Activated CD8-positive, alpha-beta memory T cell treated with anti-CD3 and anti-CD28 coated beads, Interleukin-2, amount 50 U/mL, for 1 hour (primary cell): ENCODE measurements around the gene TUBGCP3.
"Not testable (repeated sequence)": the region's sequence is repeated elsewhere in the genome, so short reads cannot be mapped to it uniquely, and the experiment has no call there.

Source experiments
- DNase-seq: peaks from one replicate; pipeline ENCODE4 v3.0.0-alpha.2; 2020; ENCODE audit errors: extremely low read depth

TUBGCP3 gene

GRCh38 chr13:112576768-112577167 lies 11.2 kb downstream of the TUBGCP3 start:
- DNase-seq, result no peak

- DNase-seq, result no peak
Measured at GRCh38 chr13:112576191-112576590, 11.8 kb downstream of the TUBGCP3 start.

- DNase-seq, result no peak
Measured at GRCh38 chr13:112575675-112576074, 12.3 kb downstream of the TUBGCP3 start.

GRCh38 chr13:112574834-112575613 lies 12.9 kb downstream of the TUBGCP3 start:
- no peak for DNase-seq

GRCh38 chr13:112574416-112574815 lies 13.5 kb downstream of the TUBGCP3 start:
- no peak for DNase-seq

GRCh38 chr13:112573710-112574109 lies 14.2 kb downstream of the TUBGCP3 start:
- no peak for DNase-seq

GRCh38 chr13:112572366-112572765 lies 15.6 kb downstream of the TUBGCP3 start:
- no peak for DNase-seq

- DNase-seq, result no peak
Measured at GRCh38 chr13:112569821-112570220, 18.1 kb downstream of the TUBGCP3 start.

GRCh38 chr13:112567161-112567862 lies 20.6 kb downstream of the TUBGCP3 start:
- DNase-seq, result no peak

- no peak for DNase-seq
Measured at GRCh38 chr13:112562786-112563383, 25.1 kb downstream of the TUBGCP3 start.

- no peak for DNase-seq
Measured at GRCh38 chr13:112562254-112562653, 25.7 kb downstream of the TUBGCP3 start.

GRCh38 chr13:112561478-112561877 lies 26.5 kb downstream of the TUBGCP3 start:
- DNase-seq, result no peak

GRCh38 chr13:112558696-112559418 lies 29.1 kb downstream of the TUBGCP3 start:
- no peak for DNase-seq

GRCh38 chr13:112556600-112556999 lies 31.4 kb downstream of the TUBGCP3 start:
- DNase-seq, result no peak

- DNase-seq, result no peak
Measured at GRCh38 chr13:112554214-112554850, 33.6 kb downstream of the TUBGCP3 start.

GRCh38 chr13:112548975-112549374 lies 39.0 kb downstream of the TUBGCP3 start:
- DNase-seq, result not testable (repeated sequence)

GRCh38 chr13:112545856-112546255 lies 42.1 kb downstream of the TUBGCP3 start:
- DNase-seq, result no peak

- no peak for DNase-seq
Measured at GRCh38 chr13:112532837-112533745, 54.9 kb downstream of the TUBGCP3 start.

GRCh38 chr13:112531263-112531794 lies 56.6 kb downstream of the TUBGCP3 start:
- no peak for DNase-seq

- no peak for DNase-seq
Measured at GRCh38 chr13:112530861-112531260, 57.1 kb downstream of the TUBGCP3 start.
